A673 (cell line): ENCODE results near the gene CKAP2L. TPM values are rescaled to one million over a fixed set of nuclear protein-coding genes. Genes with fewer than 3 reads are reported as not detected.

ENCODE experiments used
- BruUV-seq: library from RNA; stranded (reverse); fragments of 400-500 nt; replicated peaks from 2 replicates; lab custom pipeline; 2021; lab: Mats Ljungman, UMichigan
- CTCF ChIA-PET: fragments of 300-600 bp; sonication (Branson Sonifier 250); formaldehyde crosslinking; loops from one replicate; lab custom pipeline; 2022; ENCODE audit warnings: antibody characterized with exemption; lab: Charles Lee
- POLR2A ChIA-PET: fragments of 300-600 bp; sonication (Branson Sonifier 250); formaldehyde crosslinking; loops from one replicate; lab custom pipeline; 2022; ENCODE audit warnings: antibody characterized with exemption; ENCODE audit not compliant: low non-redundant PET; lab: Charles Lee
- DNase-seq: peaks from one replicate; pipeline ENCODE4 v3.0.0-alpha.2; 2015; ENCODE audit warnings: low spot score
- H3K27ac ChIP-seq: fragments of 200-600 bp; sonication (generic); 2 replicates; pipeline ENCODE4 v1.5.1; 2016; ENCODE audit warnings: mixed run types, low read depth, mild to moderate bottlenecking, mixed read lengths, antibody characterized with exemption, low read length; ENCODE audit not compliant: poor library complexity, severe bottlenecking
- H3K27me3 ChIP-seq: fragments of 200-600 bp; sonication (generic); replicated peaks from 2 replicates; pipeline ENCODE4 v1.6.1; 2017; ENCODE audit warnings: mixed run types, low read depth, mild to moderate bottlenecking, mixed read lengths, antibody characterized with exemption, low read length; ENCODE audit not compliant: insufficient read depth, poor library complexity
- H3K36me3 ChIP-seq: fragments of 200-600 bp; sonication (generic); 2 replicates; pipeline ENCODE4 v1.6.1; 2016; ENCODE audit warnings: mixed run types, mild to moderate bottlenecking, mixed read lengths, antibody characterized with exemption, low read length; ENCODE audit not compliant: insufficient read depth, poor library complexity, severe bottlenecking
- H3K4me1 ChIP-seq: fragments of 200-600 bp; sonication (generic); 2 replicates; pipeline ENCODE4 v1.6.1; 2017; ENCODE audit warnings: mixed run types, mild to moderate bottlenecking, mixed read lengths, antibody characterized with exemption, low read length; ENCODE audit not compliant: insufficient read depth, poor library complexity, severe bottlenecking
- H3K4me3 ChIP-seq: fragments of 200-600 bp; sonication (generic); 2 replicates; pipeline ENCODE4 v1.5.1; 2016; ENCODE audit warnings: low read depth, mixed run types, mild to moderate bottlenecking, mixed read lengths, low read length; ENCODE audit not compliant: poor library complexity, severe bottlenecking
- H3K9me3 ChIP-seq: fragments of 200-600 bp; sonication (generic); 2 replicates; pipeline ENCODE4 v1.6.1; 2016; ENCODE audit warnings: mixed run types, low read depth, mild to moderate bottlenecking, mixed read lengths, antibody characterized with exemption, low read length; ENCODE audit not compliant: poor library complexity, severe bottlenecking
- CTCF ChIP-seq: fragments of 300-800, 200-600 bp; sonication (generic); conservative IDR thresholded peaks from 2 replicates; pipeline ENCODE4 v1.5.1; 2017; ENCODE audit warnings: low read depth, mild to moderate bottlenecking, antibody characterized with exemption, low read length, moderate library complexity, mixed read lengths
- EZH2 ChIP-seq: fragments of 200-600 bp; sonication (generic); IDR thresholded peaks from 2 replicates; pipeline ENCODE4 v1.6.1; 2017; ENCODE audit warnings: borderline replicate concordance, low read depth, mild to moderate bottlenecking, mixed read lengths, antibody characterized with exemption, low read length; ENCODE audit not compliant: poor library complexity, severe bottlenecking
- intact Hi-C: fragments of 100-400 bp; cut with micrococcal nuclease; formaldehyde crosslinking; loops from one replicate; pipeline ENCODE4 v1.10.0; 2022; ENCODE audit not compliant: unreplicated experiment
- total RNA-seq: library from RNA; stranded (reverse); gene quantifications from 2 replicates; pipeline ENCODE4 v1.2.3, GENCODE V29; 2021

CKAP2L gene
- total RNA-seq, 1 experiment from 2014 or later: 49.6 TPM

DNA sequence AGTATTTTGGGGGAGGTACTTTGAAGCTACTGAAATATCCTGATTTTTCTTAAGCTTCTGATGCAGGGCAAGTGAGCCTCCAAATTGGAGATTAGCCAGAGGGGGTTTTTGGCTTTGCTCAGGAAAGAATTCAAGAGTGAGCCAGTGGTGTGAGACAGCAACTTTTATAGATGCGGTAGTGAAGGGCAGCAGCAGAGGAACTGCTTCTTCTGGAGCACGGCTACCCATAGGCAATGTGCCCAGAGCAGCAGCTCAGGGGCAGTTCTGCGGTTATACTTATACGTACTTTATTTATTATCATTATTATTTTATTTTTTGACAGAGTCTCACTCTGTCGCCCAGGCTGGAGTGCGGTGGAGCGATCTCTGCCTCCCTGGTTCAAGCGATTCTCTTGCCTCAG, 63.4 kb downstream of the CKAP2L start:
- ChIA-PET POLR2A (no interaction called here), CTCF (interaction anchor here (0.6 kb wide), 1 partner anchor 66 kb away, joined by 3 read pairs; no protein-coding TSS in a partner anchor)
- no TSS peak for BruUV-seq
- H3K4me3 ChIP-seq: no peak overlapping the region
- intact Hi-C loops: no loop called here
- no peak overlapping the region for H3K27ac ChIP-seq
- TF ChIP-seq CTCF (no peak), EZH2 (no peak)
- no peaks in the 10 kb centered on the region for H3K9me3 ChIP-seq
- no peaks in the 10 kb centered on the region for H3K4me1 ChIP-seq
- H3K27me3 ChIP-seq: no peaks in the 10 kb centered on the region
- H3K36me3 ChIP-seq: no peaks in the 10 kb centered on the region
- DNase-seq: no peak

DNA sequence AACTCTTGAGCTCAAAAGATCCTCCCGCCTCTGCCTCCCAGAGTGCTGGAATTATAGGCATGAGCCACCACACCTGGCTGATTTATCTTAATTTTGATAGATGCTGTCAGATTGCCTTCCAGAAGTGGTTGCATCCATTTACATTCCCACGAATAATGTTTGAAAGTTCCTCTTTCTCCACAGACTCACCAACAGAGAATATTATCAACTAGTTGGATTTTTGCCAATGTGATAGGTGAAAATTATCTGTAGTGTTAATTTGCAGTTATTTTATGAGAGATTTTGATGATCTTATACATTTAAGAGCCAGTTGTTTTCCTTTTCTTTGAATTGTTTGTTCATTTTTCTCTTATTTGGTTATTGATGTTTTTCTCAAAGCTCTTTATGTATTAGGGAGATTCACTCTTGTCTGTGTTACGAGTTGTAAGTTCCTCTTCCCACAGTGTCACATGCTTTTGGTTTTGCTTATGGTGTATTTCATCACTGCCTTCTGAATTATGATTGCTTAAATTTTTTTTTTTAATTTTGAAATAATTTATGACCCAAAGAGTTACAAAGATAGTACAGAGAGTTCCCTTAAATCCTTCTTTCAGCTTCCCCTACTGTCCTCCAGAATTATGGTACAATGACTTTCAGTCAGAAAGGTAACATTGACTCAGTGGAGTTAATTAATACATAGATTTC, 64.3 kb downstream of the CKAP2L start:
- intact Hi-C loops: no loop called here
- H3K27me3 ChIP-seq: no peaks in the 10 kb centered on the region
- ChIA-PET POLR2A (no interaction called here), CTCF (no interaction called here)
- TF ChIP-seq EZH2 (no peak), CTCF (no peak)
- no peaks in the 10 kb centered on the region for H3K36me3 ChIP-seq
- no peak for DNase-seq
- no peak overlapping the region for H3K4me3 ChIP-seq
- no peaks in the 10 kb centered on the region for H3K4me1 ChIP-seq
- BruUV-seq: no TSS peak
- no peak overlapping the region for H3K27ac ChIP-seq
- no peaks in the 10 kb centered on the region for H3K9me3 ChIP-seq

DNA sequence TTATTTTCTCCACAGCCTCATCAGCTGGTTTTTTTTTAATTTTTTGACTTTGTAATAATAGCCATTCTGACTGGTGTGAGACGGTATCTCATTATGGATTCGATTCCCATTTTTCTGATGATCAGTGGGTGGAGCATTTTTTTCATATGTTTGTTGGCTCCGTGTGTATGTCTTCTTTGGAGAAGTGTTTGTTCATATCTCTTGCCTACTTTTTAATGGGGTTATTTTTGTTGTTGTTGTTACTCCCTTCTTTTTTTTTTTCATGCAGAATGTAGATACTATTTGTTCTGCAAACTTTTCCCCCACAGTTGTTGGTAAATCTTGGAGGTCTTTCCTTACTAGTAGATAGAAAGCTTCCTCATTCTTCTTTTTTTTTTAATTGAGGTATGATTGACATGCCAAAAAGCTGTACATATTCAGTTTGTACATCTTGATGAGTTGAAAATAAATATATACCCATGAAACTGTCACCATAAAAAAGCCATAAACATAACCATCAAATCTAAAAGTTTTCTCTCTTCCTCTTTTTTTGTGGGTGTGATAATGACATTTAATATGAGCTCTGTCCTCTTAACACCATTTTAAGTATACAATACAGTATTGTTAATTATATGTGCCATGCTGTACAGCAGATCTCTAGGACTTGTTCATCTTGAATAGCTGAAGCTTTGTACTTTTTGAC, 65.4 kb downstream of the CKAP2L start:
- Histone ChIP-seq H3K9me3 (no peaks in the 10 kb centered on the region), H3K4me1 (no peaks in the 10 kb centered on the region), H3K27ac (no peak overlapping the region), H3K4me3 (no peak overlapping the region), H3K36me3 (no peaks in the 10 kb centered on the region), H3K27me3 (no peaks in the 10 kb centered on the region)
- no TSS peak for BruUV-seq
- DNase-seq: no peak
- intact Hi-C loops: no loop called here
- TF ChIP-seq EZH2 (no peak), CTCF (no peak)
- CTCF ChIA-PET: no interaction called here
- POLR2A ChIA-PET: no interaction called here
